HepG2 (cell line): ENCODE results near the gene PDE8B. TPM values are rescaled to one million over a fixed set of nuclear protein-coding genes. Genes with fewer than 3 reads are reported as not detected.
A peak's percentile ranks its signal among the peaks of the same experiment; 100 is the strongest.

ENCODE experiments used
- CAMTA2 ChIP-seq: sonication (generic); formaldehyde crosslinking; IDR thresholded peaks from 2 replicates; pipeline ENCODE4 v1.4.0; 2020; ENCODE audit warnings: mild to moderate bottlenecking, missing genetic modification reagents, borderline replicate concordance
- CEBPB ChIP-seq: IDR thresholded peaks from 2 replicates; pipeline ENCODE4 v1.6.1; 2011; ENCODE audit warnings: low read depth, low read length, improper control_type of control experiment, borderline replicate concordance
- FOXP1 ChIP-seq, 2 experiments: fragments of 450-650 bp in 1 of 2; IDR thresholded peaks; 2 replicates each; pipeline ENCODE4 v1.6.1; 2017 to 2018; ENCODE audit warnings: antibody characterized with exemption in 1 of 2
- SIX1 ChIP-seq: sonication (generic); formaldehyde crosslinking; IDR thresholded peaks from 2 replicates; pipeline ENCODE4 v1.4.0; 2020; ENCODE audit warnings: missing genetic modification reagents, borderline replicate concordance
- SOX13 ChIP-seq, 3 experiments: fragments of 450-650 bp in 1 of 3; sonication (generic) in 1 of 3; formaldehyde crosslinking in 1 of 3; IDR thresholded peaks in 2 of 3; conservative IDR thresholded peaks in 1 of 3; 2 replicates each; pipeline versions ENCODE4 v1.5.0 to v1.6.1; 2016 to 2020; ENCODE audit warnings: antibody characterized with exemption in 1 of 3, mild to moderate bottlenecking in 1 of 3, missing compliant biosample characterization in 1 of 3, missing genetic modification reagents in 1 of 3, moderate library complexity in 1 of 3
- ZBTB42 ChIP-seq: sonication (generic); formaldehyde crosslinking; IDR thresholded peaks from 2 replicates; pipeline ENCODE4 v1.5.0; 2020; ENCODE audit warnings: mild to moderate bottlenecking, missing genetic modification reagents
- ZFYVE20 ChIP-seq: sonication (generic); formaldehyde crosslinking; IDR thresholded peaks from 2 replicates; pipeline ENCODE4 v1.8.0; 2023; ENCODE audit warnings: low read depth, mild to moderate bottlenecking, moderate library complexity, missing genetic modification reagents, borderline replicate concordance
- ZNF326 ChIP-seq: sonication (generic); formaldehyde crosslinking; IDR thresholded peaks from 2 replicates; pipeline ENCODE4 v1.4.0; 2020; ENCODE audit warnings: missing genetic modification reagents, borderline replicate concordance
- ZNF441 ChIP-seq: sonication (generic); formaldehyde crosslinking; IDR thresholded peaks from 2 replicates; pipeline ENCODE4 v1.7.0; 2021; ENCODE audit warnings: missing genetic modification reagents, borderline replicate concordance
- ZNF547 ChIP-seq: sonication (generic); formaldehyde crosslinking; IDR thresholded peaks from 2 replicates; pipeline ENCODE4 v1.5.1; 2020; ENCODE audit warnings: mild to moderate bottlenecking, missing genetic modification reagents
- ZNF577 ChIP-seq: sonication (generic); formaldehyde crosslinking; IDR thresholded peaks from 2 replicates; pipeline ENCODE4 v1.4.0; 2020; ENCODE audit warnings: mild to moderate bottlenecking, low read depth, missing genetic modification reagents, borderline replicate concordance
- polyA plus RNA-seq, 8 experiments: library from polyadenylated mRNA; depleted of rRNA in 3 of 8; stranded (reverse) in 7 of 8; unstranded in 1 of 8; fragments of >200 nt; fragmentation: Illumina TruSeq in 4 of 8; extraction: Trizol in 4 of 8; gene quantifications; 2 replicates each; pipeline versions ENCODE4 v1.2.1 to v1.2.3, GENCODE V29; 2011 to 2016; ENCODE audit warnings: low read depth in 4 of 8, missing spikeins in 1 of 8, mixed read lengths in 1 of 8; ENCODE audit not compliant: insufficient read depth in 1 of 8
- total RNA-seq, 5 experiments: library from RNA; depleted of rRNA; stranded (reverse); fragments of >200 nt; fragmentation: Illumina TruSeq; extraction: Trizol; gene quantifications; 2 replicates each; pipeline ENCODE4 v1.2.3, GENCODE V29; 2016; ENCODE audit warnings: low read depth in 1 of 5
- TF ChIP-seq, protein P1 (sequence below), 2 experiments: IDR thresholded peaks; 2 replicates each; pipeline ENCODE4 v1.6.1; 2011 to 2012; ENCODE audit warnings: low read length in 2 of 2, borderline replicate concordance in 1 of 2, low read depth in 1 of 2, mild to moderate bottlenecking in 1 of 2, moderate library complexity in 1 of 2
- TF ChIP-seq, protein P2 (sequence below): sonication (generic); formaldehyde crosslinking; IDR thresholded peaks from 2 replicates; pipeline ENCODE4 v1.8.0; 2022; ENCODE audit warnings: missing genetic modification reagents, mild to moderate bottlenecking, inconsistent platforms, borderline replicate concordance
- TF ChIP-seq, protein P3 (sequence below): sonication (generic); formaldehyde crosslinking; IDR thresholded peaks from 2 replicates; pipeline ENCODE4 v1.8.0; 2022; ENCODE audit warnings: mild to moderate bottlenecking, missing genetic modification reagents, moderate library complexity
- TF ChIP-seq, protein P4 (sequence below): sonication (generic); formaldehyde crosslinking; IDR thresholded peaks from 2 replicates; pipeline ENCODE4 v1.4.0; 2020; ENCODE audit warnings: missing genetic modification reagents

PDE8B gene
- total and polyA plus RNA-seq, 2 of the 13 experiments (the other 11 are each of a cell fraction or from before 2014, with no cell fraction given) = 0.07 TPM; not detected in 1

DNA sequence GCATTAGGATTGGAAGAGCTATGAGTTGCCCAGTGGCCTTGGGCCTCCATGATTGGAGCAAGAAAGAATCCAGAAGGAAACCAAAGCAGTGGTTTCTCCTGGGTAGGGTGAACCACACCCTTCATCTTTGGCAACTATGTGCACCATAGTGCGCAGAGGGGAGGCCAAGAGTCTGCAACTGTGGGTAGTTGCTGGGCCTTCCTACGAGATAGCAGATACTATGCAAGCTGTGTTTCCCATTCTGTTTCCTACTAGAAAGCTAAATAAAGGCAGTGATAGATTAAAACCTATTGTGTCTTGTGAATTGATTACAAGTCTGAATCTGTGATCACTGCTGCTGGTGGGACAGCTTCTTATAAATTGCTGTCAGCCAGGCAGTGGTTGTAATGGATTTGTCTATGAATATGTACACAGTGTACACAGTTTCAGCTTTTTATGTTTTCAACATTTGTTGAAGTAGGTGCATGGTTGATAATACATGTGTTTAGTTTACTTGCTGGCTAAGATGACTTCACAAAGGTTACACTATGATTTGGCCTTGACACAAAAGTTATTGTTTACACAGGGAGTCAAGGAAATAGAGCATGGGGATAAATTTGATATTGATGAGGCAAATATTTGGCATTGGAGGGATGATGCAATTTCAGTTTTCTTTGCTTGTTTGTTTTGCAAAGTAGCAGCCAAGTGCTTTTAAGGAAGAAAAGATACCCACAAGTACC lies 23.7 kb upstream of the PDE8B start (continued):
- TF ChIP-seq, protein P1, sequence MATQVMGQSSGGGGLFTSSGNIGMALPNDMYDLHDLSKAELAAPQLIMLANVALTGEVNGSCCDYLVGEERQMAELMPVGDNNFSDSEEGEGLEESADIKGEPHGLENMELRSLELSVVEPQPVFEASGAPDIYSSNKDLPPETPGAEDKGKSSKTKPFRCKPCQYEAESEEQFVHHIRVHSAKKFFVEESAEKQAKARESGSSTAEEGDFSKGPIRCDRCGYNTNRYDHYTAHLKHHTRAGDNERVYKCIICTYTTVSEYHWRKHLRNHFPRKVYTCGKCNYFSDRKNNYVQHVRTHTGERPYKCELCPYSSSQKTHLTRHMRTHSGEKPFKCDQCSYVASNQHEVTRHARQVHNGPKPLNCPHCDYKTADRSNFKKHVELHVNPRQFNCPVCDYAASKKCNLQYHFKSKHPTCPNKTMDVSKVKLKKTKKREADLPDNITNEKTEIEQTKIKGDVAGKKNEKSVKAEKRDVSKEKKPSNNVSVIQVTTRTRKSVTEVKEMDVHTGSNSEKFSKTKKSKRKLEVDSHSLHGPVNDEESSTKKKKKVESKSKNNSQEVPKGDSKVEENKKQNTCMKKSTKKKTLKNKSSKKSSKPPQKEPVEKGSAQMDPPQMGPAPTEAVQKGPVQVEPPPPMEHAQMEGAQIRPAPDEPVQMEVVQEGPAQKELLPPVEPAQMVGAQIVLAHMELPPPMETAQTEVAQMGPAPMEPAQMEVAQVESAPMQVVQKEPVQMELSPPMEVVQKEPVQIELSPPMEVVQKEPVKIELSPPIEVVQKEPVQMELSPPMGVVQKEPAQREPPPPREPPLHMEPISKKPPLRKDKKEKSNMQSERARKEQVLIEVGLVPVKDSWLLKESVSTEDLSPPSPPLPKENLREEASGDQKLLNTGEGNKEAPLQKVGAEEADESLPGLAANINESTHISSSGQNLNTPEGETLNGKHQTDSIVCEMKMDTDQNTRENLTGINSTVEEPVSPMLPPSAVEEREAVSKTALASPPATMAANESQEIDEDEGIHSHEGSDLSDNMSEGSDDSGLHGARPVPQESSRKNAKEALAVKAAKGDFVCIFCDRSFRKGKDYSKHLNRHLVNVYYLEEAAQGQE (IDR thresholded peaks at IDR 0.05; ENCODE audit: borderline replicate concordance in 1 of 2, low read depth in 1 of 2, low read length in 2 of 2) = no peak; a peak in 1 of 4 replicates
- TF ChIP-seq ZBTB42 (no peak), FOXP1 (IDR thresholded peaks at IDR 0.05) (no peak), FOXP1 (CRISPR knock-in tag; IDR thresholded peaks at IDR 0.05) (peak; percentile 85), CAMTA2 (CRISPR knock-in tag) (no peak), ZNF577 (CRISPR knock-in tag) (no peak), ZFYVE20 (no peak), SOX13 (IDR thresholded peaks at IDR 0.05) (no peak), SOX13 (CRISPR knock-in tag; conservative IDR thresholded peaks at IDR 0.05 in 1 of 2, IDR thresholded peaks at IDR 0.05 in 1 of 2) (peak in 1 of 2 experiments; percentile 74; a peak in 2 of 4 replicates), ZNF326 (CRISPR knock-in tag) (no peak), ZNF547 (no peak), CEBPB (peak; percentile 86), ZNF441 (CRISPR knock-in tag) (no peak), SIX1 (CRISPR knock-in tag) (no peak)
- TF ChIP-seq, protein P2, sequence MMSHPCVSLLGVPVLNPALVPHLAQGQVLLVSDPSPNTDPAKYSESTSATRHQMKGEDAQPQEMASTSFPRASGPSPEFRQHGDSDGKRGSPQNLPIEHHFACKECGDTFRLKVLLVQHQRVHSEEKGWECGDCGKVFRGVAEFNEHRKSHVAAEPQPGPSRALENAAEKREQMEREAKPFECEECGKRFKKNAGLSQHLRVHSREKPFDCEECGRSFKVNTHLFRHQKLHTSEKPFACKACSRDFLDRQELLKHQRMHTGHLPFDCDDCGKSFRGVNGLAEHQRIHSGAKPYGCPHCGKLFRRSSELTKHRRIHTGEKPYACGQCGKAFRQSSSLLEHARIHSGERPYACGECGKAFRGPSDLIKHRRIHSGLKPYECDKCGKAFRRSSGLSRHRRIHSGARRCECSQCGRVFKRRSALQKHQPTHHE (CRISPR knock-in tag) = no peak
- TF ChIP-seq, protein P3, sequence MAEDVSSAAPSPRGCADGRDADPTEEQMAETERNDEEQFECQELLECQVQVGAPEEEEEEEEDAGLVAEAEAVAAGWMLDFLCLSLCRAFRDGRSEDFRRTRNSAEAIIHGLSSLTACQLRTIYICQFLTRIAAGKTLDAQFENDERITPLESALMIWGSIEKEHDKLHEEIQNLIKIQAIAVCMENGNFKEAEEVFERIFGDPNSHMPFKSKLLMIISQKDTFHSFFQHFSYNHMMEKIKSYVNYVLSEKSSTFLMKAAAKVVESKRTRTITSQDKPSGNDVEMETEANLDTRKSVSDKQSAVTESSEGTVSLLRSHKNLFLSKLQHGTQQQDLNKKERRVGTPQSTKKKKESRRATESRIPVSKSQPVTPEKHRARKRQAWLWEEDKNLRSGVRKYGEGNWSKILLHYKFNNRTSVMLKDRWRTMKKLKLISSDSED (CRISPR knock-in tag) = no peak
- TF ChIP-seq, protein P4, sequence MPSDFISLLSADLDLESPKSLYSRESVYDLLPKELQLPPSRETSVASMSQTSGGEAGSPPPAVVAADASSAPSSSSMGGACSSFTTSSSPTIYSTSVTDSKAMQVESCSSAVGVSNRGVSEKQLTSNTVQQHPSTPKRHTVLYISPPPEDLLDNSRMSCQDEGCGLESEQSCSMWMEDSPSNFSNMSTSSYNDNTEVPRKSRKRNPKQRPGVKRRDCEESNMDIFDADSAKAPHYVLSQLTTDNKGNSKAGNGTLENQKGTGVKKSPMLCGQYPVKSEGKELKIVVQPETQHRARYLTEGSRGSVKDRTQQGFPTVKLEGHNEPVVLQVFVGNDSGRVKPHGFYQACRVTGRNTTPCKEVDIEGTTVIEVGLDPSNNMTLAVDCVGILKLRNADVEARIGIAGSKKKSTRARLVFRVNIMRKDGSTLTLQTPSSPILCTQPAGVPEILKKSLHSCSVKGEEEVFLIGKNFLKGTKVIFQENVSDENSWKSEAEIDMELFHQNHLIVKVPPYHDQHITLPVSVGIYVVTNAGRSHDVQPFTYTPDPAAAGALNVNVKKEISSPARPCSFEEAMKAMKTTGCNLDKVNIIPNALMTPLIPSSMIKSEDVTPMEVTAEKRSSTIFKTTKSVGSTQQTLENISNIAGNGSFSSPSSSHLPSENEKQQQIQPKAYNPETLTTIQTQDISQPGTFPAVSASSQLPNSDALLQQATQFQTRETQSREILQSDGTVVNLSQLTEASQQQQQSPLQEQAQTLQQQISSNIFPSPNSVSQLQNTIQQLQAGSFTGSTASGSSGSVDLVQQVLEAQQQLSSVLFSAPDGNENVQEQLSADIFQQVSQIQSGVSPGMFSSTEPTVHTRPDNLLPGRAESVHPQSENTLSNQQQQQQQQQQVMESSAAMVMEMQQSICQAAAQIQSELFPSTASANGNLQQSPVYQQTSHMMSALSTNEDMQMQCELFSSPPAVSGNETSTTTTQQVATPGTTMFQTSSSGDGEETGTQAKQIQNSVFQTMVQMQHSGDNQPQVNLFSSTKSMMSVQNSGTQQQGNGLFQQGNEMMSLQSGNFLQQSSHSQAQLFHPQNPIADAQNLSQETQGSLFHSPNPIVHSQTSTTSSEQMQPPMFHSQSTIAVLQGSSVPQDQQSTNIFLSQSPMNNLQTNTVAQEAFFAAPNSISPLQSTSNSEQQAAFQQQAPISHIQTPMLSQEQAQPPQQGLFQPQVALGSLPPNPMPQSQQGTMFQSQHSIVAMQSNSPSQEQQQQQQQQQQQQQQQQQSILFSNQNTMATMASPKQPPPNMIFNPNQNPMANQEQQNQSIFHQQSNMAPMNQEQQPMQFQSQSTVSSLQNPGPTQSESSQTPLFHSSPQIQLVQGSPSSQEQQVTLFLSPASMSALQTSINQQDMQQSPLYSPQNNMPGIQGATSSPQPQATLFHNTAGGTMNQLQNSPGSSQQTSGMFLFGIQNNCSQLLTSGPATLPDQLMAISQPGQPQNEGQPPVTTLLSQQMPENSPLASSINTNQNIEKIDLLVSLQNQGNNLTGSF (CRISPR knock-in tag) = no peak
